ENCODE results near the gene PRIM1.
A peak's percentile ranks its signal among the peaks of the same experiment; 100 is the strongest.

The PRIM1 gene

GRCh38 chr12:56721216-56721615, 30.9 kb downstream of the PRIM1 start:
- no peak for DNase-seq
- H3K9me3 ChIP-seq = no peaks in the 10 kb centered on the region
- peaks cover 5% of the 10 kb centered on the region for H3K4me1 ChIP-seq
- H3K4me3 ChIP-seq (ENCODE audit: low read depth, low read length) = peak overlapping the region; percentile 21; the same call in 1 of the 2 replicates
- peaks cover 73% of the 10 kb centered on the region for H3K36me3 ChIP-seq
- H3K27me3 ChIP-seq = no peaks in the 10 kb centered on the region
- TF ChIP-seq CTCF (IDR thresholded peaks at IDR 0.05; ENCODE audit: low read depth, low read length) = no peak

GRCh38 chr12:56720731-56721151, 31.4 kb downstream of the PRIM1 start:
- DNase-seq = no peak

GRCh38 chr12:56719056-56719455, 33.1 kb downstream of the PRIM1 start:
- H3K4me3 ChIP-seq (ENCODE audit: low read depth, low read length) = no peak overlapping the region
- peaks cover 5% of the 10 kb centered on the region for H3K4me1 ChIP-seq
- DNase-seq = no peak
- TF ChIP-seq CTCF (IDR thresholded peaks at IDR 0.05; ENCODE audit: low read depth, low read length) = no peak
- no peaks in the 10 kb centered on the region for H3K9me3 ChIP-seq
- H3K27me3 ChIP-seq = no peaks in the 10 kb centered on the region
- peaks cover 85% of the 10 kb centered on the region for H3K36me3 ChIP-seq

More at GRCh38 chr12:56720731-56721151, 31.4 kb downstream of the PRIM1 start:
- Histone ChIP-seq H3K4me3 (ENCODE audit: low read depth, low read length) (no peak overlapping the region), H3K27me3 (no peaks in the 10 kb centered on the region), H3K36me3 (peaks cover 78% of the 10 kb centered on the region), H3K9me3 (no peaks in the 10 kb centered on the region), H3K4me1 (peaks cover 5% of the 10 kb centered on the region)
- TF ChIP-seq CTCF (IDR thresholded peaks at IDR 0.05; ENCODE audit: low read depth, low read length) = no peak

- Histone ChIP-seq H3K4me1 (peaks cover 5% of the 10 kb centered on the region), H3K9me3 (no peaks in the 10 kb centered on the region), H3K4me3 (ENCODE audit: low read depth, low read length) (no peak overlapping the region), H3K27me3 (no peaks in the 10 kb centered on the region), H3K36me3 (peaks cover 85% of the 10 kb centered on the region)
- TF ChIP-seq CTCF (IDR thresholded peaks at IDR 0.05; ENCODE audit: low read depth, low read length) = no peak
- no peak for DNase-seq
These were observed 33.5 kb downstream of the PRIM1 start for GRCh38 chr12:56718636-56719035.

GRCh38 chr12:56718149-56718548, 34.0 kb downstream of the PRIM1 start:
- DNase-seq = no peak
- Histone ChIP-seq H3K4me1 (peaks cover 5% of the 10 kb centered on the region), H3K4me3 (ENCODE audit: low read depth, low read length) (no peak overlapping the region), H3K9me3 (no peaks in the 10 kb centered on the region), H3K36me3 (peaks cover 85% of the 10 kb centered on the region), H3K27me3 (no peaks in the 10 kb centered on the region)
- no peak for TF ChIP-seq CTCF (IDR thresholded peaks at IDR 0.05; ENCODE audit: low read depth, low read length)

- no peak overlapping the region for H3K4me3 ChIP-seq (ENCODE audit: low read depth, low read length)
- H3K36me3 ChIP-seq = peaks cover 85% of the 10 kb centered on the region
- no peak for DNase-seq
- no peaks in the 10 kb centered on the region for H3K9me3 ChIP-seq
- no peak for TF ChIP-seq CTCF (IDR thresholded peaks at IDR 0.05; ENCODE audit: low read depth, low read length)
- H3K4me1 ChIP-seq = peaks cover 5% of the 10 kb centered on the region
- H3K27me3 ChIP-seq = no peaks in the 10 kb centered on the region
These were observed 34.9 kb downstream of the PRIM1 start for GRCh38 chr12:56716933-56717880.

Data from BE2C (cell line).